HG03575 (cell line): ENCODE data around the gene RHBDD1.
A peak's percentile ranks its signal among the peaks of the same experiment; 100 is the strongest.
"Not testable (repeated sequence)": the region's sequence is repeated elsewhere in the genome, so short reads cannot be mapped to it uniquely, and the experiment has no call there.

Experiments
- ATAC-seq: cut with Tn5 transposase; IDR thresholded peaks from one replicate; pipeline ENCODE4 v1.9.1; 2021; ENCODE audit not compliant: unreplicated experiment, insufficient number of reproducible peaks, low FRiP score; ENCODE audit errors: extremely low read depth

RHBDD1 gene

DNA sequence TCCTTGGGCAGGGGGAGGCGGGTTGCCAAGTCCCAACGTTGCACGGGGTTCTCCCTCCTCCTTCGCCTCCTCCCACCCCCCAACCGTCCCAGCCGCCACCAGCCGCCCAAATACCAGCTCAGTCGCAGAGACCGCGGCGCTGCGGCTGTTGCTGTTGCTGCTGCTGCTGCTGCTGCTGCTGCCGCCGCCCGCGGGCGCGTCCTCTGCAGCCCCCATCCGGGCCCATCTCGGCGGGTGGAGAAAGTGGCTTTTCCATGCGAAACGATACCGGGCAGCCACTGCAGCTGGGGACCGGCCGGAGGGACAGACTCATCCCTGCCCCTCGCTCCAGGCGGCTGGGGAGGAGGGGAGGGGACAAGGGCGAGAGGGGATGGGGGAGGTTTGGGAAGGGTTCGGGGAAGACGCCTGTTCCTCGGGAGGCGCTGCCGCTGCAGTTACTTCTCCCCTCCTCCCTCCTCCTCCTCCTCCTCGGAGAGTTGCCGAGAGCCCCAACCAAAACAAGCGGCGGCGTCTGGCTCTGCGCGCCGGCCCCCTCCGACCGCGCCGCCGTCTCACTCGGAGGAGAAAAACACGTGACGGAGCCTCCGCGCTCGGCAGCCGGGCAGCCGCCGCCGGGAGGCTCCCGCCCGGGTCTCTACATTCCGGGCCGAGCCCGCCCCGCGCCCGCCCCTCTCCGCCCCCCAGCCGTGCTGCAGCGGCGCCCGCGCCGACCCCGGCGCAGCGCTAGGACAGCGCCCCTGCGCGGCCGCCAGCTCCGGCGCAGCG, 36.5 kb upstream of the RHBDD1 start, which contains the start of gene IRS1:
Gene IRS1 (minus strand): TSS at position 610 of the 765 bp plus-strand sequence. CDS start 1,082 bp downstream, outside the sequence.
- ATAC-seq: no peak

DNA sequence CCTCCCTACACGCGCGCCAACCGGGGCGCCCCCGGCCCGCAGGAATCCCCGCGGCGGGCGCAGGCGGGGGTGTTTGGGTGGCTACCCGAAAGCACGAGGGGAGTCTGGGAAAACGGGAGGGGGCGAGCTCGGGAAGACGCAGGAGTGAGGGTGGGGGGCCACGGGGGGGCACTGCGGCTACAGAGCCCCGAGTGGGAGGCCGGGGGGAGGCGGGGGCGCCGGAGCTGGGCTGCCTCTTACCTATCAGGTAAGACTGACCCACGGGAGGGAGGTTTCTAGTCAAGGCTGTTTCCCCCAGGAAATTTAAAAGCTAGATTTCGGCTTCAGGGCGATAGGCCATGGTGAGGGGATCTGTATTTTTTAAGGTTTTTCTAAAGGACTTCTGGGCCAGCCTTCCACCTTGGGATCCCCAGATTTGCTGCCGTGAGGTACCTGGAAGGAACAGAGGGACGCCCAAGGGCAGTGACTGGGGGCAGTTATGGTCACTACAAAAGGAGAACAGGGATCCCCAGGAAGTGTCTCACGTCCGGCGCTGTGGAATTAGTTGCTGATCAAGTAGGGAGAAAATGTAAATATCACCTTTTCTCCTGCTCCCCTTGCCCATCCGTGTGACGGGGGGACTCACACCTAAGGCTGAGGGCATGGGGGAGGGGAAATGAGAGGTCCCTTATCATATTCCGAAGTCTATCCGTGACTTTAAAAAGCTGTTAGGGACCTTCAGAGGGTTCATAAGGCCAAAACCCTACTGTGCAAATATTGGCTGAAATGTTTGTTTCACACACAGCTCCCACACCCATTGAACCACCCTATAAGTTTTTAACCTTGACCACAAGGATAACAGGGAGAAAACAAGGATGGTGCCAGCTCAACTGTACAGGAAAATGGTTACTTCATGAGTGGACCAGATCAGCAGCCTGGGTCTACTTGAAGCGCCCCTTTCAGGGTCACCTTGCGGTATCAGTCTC, 35.6 kb upstream of the RHBDD1 start:
- ATAC-seq: no peak

DNA sequence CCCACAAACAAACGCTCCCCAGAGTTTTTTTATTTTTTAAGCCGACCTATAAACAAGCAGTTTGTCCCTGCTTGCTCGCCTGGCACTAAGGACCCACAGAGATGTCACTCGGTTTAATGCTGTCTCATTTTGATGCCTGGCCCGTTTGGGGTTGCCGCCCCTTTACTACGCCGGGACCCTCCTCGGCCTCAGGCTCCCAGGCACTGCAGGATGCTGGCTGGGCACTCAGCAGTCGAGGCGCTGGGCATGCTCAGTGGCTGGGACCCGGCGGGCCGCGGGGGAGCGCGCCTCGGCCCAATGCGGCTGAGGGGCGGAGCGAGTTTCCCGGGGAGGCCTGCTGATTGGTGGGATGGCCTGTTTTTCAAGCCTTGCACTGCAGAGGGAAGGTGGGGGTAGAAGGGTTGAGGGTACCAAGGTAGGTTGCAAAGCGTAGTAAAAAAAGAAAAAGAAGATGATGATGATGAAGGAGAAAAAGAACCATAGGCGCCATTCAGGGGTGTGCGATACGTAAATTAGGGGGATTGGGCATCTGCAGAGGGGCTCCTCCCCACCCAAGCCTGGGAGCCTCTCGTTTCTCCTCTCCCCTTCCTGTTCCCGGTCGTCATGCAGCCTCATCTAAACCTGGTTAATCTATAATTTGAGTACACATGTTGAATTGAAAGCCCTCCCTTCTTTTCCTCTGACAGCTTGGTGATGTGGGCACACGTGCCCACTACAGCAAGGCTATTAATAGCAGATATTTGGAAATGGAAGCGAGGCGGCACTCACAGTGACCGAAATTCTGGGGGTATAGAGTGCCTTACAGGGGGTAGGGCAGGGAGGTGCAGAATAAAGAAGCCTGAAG, 34.7 kb upstream of the RHBDD1 start:
- ATAC-seq: peak; percentile 80

DNA sequence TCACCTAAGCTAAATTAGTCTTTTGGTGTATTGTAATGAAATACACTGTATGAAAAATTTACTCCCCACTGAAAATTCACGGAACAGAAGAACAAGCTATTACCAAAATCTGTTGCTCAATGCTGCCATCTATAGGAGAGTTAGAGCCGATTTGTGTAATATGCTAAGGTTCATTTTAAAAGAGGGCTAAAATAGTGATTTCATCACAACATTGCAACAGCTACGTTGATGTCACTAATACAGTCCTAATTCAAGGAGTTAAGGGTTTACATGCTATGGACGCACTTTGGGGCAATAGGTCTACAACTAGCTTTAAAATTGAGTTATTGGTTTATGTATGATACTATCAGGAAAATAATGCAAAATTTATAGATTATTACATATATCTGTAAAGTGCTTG, 33.3 kb upstream of the RHBDD1 start:
- no peak for ATAC-seq

DNA sequence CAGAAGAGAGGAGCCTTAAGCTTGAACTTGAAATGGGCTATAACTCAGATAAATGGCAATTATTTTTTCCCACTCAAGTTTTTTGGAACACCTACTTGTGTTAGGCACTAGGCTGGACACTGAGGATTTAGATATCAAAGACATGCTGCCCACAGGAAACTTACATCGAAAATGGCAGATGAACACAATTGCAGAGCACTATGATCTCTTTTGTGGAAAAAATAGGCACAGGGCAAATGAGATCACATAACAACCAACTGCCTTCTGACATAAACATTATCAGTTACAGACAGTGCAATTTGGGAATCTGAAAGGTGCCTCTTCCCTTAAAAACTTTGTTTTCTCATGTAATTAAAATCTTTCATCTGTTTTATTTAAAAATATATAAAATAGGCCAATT, 32.4 kb upstream of the RHBDD1 start:
- no peak for ATAC-seq

DNA sequence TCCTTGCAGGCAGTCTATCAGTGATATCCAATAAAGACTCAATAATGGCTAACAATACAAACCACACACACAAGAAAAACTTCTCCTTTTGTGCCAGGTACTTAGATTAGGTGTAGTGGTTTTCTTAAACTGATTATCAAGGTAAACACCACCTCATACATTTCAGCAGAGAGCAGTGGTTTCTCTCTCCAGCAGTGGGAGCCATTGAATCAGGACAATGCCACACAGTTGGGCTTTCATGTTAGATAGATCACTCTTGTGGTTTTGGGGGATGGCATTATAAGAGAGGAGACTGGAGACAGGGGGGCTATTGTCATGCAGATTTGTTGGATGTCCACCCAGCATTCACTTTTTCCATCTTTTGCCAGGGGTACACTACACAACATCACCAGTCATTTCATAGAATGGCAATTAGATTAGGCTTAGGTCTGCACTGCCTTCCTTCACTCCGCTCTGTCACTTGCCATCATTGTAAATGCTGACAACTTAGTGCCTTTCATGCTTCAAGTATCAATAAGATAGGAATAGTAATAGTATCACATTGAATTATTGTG, 22.6 kb upstream of the RHBDD1 start:
- ATAC-seq: no peak

DNA sequence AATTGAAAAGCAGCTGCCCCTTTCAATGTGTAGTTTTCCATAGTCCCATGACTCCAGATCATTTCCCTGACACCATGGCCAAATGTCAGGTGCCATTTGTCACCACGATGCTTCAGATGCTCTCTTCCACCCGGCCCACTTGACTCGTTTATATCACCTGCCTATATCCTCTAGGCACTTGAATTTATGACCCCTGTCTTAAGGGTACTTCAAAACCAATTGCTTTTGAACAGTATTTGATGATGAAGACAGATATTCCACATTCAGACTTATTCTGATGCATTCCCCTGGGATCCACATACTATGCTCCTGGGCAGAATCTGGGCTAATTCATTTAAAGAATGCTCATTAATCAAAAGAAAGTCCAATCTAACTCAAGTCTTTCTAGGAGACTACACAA, 16.9 kb upstream of the RHBDD1 start:
- ATAC-seq: no peak

DNA sequence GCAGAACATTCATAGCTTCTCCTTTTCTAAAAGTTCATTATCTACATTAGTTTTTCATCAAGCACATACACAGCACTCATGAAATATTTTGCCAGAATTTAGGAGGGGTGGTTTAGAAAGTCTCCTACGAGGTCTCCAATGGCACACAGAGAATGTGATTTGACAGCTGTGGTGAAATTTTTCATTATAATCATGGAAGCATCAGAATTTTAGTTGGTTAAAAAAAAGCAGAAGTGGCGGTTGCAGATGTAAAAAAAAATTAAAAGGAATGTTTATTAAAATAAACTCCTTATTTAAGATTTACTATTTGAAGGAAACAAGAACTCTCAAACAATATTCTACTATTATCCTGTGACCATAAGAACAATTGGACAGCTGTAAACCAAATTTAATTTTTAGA, 10.8 kb upstream of the RHBDD1 start:
- ATAC-seq: no peak

DNA sequence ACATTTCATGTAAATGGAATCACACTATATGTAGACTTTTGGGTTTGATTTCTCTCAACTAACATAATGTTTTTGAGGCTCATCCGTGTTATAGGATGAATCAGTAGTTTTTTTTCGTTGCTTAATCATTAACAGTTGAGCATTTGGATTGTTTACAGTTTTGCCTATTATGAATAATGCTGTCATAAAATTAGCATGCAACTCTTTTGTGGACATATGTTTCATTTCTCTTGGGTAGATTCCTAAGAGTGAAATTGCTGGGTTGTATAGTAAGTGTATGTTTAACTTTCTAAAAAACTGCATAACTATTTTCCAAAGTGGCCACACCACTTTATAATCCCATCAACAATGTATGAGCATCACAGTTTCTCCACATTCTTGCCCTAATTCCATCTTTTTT, 7.7 kb upstream of the RHBDD1 start:
- ATAC-seq: no peak

DNA sequence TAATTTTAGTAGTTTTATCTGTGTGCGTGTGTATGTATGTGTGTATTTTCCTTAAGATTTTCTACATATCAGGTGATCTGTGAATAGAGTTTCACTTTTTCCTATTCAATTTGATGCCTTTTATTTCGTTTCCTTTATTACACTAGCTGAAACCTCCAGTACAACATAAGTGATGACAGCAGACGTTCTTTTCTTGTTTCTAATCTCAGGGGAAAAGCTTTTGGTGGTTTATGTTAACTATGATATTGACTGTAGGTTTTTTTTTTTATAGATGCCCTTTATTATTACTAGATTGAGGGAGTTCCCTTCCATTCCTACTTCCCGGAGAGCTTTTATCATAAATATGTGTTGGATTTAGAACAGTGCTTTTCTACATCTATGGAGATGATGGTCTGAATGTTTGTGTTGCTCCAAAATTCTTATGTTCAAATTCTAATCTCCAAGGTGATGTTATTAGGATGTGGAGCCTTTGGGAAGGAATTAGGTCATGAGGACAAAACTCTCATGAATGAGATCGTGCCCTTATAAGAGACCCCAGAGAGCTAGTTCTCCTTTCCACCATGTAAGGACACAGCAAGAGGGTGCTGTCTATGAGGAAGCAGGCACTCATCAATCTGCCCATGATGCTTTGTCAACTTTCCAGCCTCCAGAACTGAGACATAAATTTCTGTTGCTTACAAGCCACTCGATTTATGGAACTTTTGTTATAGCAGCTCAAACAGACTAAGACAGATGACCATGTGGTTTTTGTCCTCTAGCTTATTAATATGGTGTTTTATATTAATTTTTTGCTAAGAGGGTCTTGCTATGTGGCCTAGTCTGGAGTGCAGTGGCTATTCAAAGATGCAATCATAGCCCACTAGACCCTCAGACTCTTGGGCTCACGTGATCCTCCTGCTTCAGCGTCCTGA, 5.9 kb upstream of the RHBDD1 start:
- no peak for ATAC-seq

DNA sequence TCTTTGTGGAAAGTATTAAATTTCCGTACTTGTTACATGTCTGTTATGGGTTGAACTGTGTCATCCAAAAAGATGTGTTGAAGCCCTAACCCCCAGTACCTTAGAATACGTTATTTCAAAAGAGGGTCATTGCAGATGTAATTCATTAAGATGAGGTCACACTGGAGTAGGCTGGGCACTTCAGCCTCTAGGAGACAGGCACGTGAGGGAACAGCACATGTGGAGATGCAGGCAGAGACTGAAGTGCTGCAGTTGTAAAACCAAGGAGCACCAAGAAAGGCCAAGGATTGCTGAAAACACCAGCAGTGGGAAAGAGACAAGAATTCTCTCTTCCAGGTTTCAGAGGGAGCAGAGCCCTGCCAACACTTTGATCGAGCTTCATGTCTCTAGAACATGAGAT, 4.6 kb upstream of the RHBDD1 start:
- no peak for ATAC-seq

DNA sequence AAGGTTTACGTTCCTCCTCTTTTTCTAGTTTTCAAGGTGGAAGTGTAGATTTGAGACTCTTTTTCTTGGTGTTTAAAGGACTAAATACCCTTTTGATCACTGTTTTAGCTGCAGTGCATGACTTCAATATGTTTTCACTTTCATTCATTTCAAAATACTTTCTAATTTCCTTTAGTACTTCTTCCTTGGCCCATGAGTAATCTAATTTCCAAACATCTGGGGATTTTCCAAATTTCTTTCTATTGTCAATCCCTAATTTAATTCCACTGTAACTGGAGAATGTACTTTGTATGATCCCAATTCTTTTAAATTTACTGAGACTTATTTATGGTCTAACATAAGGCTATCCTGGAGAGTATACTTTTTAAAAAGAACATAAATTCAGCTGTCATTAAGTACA, 3.8 kb upstream of the RHBDD1 start:
- ATAC-seq: no peak

DNA sequence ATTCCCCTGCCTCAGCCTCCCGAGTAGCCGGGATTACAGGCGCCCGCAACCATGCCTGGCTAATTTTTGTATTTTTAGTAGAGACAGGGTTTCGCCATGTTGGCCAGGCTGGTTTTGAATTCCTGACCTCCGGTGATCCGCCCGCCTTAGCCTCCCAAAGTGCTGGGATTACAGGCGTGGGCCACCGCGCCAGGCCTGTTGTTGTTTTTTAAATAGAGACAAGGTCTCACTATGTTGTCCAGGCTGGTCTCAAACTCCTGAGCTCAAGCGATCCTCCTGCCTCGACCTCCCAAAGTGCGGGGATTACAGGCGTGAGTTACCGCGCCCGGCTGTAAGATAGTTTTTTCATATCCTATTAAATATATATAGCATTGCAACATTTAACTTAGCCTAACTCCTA, 974 bp upstream of the RHBDD1 start:
- not testable (repeated sequence) for ATAC-seq

DNA sequence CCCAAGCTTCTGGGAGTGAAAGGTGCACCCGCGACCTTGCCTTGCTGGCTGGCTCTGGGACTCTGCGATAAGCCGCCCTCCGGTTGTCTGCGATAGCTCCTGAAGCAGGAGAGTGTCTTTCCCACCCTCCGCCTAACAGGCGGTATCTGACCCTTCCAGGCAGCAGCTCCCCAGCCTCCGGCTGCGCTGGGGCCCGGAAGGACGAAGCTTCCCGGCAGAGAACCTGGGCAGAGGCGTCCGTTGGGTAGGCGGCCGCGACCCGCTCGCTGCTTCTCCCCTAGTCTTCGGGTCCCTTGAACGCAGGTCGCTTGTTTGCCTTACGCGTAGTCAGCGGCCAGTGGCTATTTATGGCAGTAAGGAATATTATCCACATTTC, 446 bp upstream of the RHBDD1 start:
- ATAC-seq: peak; percentile 3

DNA sequence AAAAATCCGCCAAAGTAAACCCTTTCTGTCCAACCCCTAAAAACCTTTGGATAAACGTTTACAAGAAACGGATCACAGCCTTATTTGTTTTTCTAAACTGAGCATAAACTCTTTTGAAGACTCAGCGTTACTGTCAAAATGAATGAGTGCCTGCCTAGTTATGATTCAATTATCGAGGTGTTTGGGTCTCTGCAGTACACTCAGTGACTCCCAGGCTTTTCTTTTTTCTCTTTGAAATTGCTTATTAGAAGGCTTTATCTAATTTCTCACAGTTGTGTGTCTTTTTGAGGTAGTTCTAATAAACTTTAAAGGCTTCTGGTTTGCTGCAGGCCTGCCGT, 663 bp downstream of the RHBDD1 start:
- peak; percentile 1 for ATAC-seq

DNA sequence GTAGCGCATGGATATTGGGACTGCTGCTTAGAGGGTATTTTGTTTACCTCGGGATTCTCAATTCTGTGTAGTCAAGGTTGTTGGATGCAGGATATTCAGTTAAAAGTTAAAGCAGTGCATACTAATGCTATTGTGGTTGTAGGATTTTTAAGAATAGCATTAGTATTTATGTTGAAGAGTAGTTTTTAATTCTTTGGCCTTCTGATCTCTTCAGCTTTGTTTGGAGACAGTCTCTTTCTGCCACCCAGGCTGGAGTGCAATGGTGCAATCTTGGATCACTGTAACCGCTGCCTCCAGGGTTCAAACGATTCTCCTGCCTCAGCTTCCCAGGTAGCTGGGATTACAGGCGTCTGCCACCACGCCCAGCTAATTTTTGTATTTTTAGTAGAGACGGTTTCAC, 1.5 kb downstream of the RHBDD1 start:
- ATAC-seq: no peak

DNA sequence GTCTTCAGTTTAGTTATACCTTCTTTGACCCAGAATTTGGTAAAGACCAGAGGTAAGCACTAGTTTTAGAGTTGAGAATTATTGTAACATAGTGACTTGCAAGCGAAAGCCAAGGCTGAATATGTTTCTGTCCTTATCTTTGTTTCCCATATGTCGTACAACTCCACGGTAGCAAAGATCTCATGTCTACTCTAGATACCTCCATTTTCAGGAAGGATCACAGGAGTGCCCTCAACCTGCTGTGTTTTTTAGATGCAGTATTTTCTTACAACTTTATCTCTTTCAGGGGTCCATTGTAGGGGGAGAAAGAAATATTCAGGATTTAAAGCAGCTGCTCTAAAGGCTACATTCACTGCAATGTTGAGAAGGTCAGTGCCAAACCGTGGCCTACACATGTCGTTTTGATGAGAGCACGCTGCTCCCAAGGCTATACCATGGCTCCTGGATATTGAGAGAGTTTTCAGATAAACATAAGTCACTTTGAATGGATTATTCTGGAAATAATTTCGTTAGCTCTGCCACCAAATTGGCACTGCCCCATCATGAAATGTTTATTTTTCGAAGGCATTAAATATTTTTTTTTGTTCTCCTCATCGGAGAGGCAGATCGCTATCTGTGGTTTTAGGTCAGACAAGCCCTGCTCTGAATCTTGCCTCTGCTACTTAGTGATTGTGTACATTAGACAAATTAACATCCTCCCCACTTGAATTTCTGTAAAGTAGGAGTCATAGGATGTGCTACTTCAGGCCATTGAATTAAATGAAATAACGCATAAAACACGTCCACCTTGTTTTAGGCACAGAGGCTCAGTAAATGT, 2.1 kb downstream of the RHBDD1 start:
- no peak for ATAC-seq
